Type B pancreatic cell (in vitro differentiated cells): Measurements from ENCODE around the gene BGN. TPM values are rescaled to one million over a fixed set of nuclear protein-coding genes. Genes with fewer than 3 reads are reported as not detected.

Experiments used
- DNase-seq: peaks from one replicate; pipeline ENCODE4 v3.0.0; 2021; ENCODE audit warnings: mixed read lengths; ENCODE audit not compliant: unreplicated experiment; ENCODE audit errors: extremely low spot score
- H3K27ac Mint-ChIP-seq: 2 replicates; pipeline ENCODE4 v1.8.0; 2021; ENCODE audit warnings: mild to moderate bottlenecking, mixed read lengths
- H3K27me3 Mint-ChIP-seq: 2 replicates; pipeline ENCODE4 v1.8.0; 2021; ENCODE audit warnings: mixed read lengths
- H3K36me3 Mint-ChIP-seq: 2 replicates; pipeline ENCODE4 v1.8.0; 2021; ENCODE audit warnings: mixed read lengths
- H3K4me1 Mint-ChIP-seq: one replicate; pipeline ENCODE4 v1.8.0; 2021; ENCODE audit warnings: mixed read lengths; ENCODE audit not compliant: unreplicated experiment
- H3K4me3 Mint-ChIP-seq: 2 replicates; pipeline ENCODE4 v1.8.0; 2021; ENCODE audit warnings: mild to moderate bottlenecking, mixed read lengths
- H3K9me3 Mint-ChIP-seq: 2 replicates; pipeline ENCODE4 v1.8.0; 2021; ENCODE audit warnings: mixed read lengths
- total RNA-seq: library from RNA; stranded (reverse); gene quantifications from 2 replicates; pipeline ENCODE4 v1.2.1, GENCODE V29; 2021; ENCODE audit warnings: low replicate concordance
- TF ChIP-seq, protein P1 (sequence below): fragments of 200-600 bp; sonication (generic); conservative IDR thresholded peaks from 2 replicates; pipeline ENCODE4 v1.5.0; 2021; ENCODE audit warnings: antibody characterized with exemption, mild to moderate bottlenecking

BGN gene
- total RNA-seq, 1 donor from 2014 or later: 29.6 TPM

DNA sequence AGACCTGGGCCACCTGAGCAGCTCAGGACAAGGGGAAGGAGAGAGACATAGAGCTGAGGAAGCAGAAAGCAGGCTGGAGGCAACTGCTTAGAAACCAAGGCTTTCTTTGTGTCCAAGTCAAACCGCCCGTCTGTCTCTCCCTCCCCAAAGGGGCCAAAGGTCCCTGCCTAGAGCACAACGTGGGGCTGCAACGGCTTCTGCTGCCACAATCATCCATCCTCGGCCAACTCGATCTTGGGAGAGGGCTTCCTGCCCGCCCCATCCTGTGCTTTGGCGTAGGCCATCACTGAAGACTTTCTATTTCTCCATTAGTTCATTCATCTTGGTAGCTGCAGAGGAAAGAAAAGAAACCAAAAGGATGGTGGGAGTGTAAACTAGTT is 47.2 kb upstream of the BGN start:
- TF ChIP-seq, protein P1, sequence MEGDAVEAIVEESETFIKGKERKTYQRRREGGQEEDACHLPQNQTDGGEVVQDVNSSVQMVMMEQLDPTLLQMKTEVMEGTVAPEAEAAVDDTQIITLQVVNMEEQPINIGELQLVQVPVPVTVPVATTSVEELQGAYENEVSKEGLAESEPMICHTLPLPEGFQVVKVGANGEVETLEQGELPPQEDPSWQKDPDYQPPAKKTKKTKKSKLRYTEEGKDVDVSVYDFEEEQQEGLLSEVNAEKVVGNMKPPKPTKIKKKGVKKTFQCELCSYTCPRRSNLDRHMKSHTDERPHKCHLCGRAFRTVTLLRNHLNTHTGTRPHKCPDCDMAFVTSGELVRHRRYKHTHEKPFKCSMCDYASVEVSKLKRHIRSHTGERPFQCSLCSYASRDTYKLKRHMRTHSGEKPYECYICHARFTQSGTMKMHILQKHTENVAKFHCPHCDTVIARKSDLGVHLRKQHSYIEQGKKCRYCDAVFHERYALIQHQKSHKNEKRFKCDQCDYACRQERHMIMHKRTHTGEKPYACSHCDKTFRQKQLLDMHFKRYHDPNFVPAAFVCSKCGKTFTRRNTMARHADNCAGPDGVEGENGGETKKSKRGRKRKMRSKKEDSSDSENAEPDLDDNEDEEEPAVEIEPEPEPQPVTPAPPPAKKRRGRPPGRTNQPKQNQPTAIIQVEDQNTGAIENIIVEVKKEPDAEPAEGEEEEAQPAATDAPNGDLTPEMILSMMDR: no peak
- peaks cover 4% of the 10 kb centered on the region for H3K36me3 Mint-ChIP-seq
- no peaks in the 10 kb centered on the region for H3K9me3 Mint-ChIP-seq
- H3K4me1 Mint-ChIP-seq: no peaks in the 10 kb centered on the region
- no peak overlapping the region for H3K4me3 Mint-ChIP-seq
- no peak for DNase-seq
- no peaks in the 10 kb centered on the region for H3K27me3 Mint-ChIP-seq
- H3K27ac Mint-ChIP-seq: no peak overlapping the region

DNA sequence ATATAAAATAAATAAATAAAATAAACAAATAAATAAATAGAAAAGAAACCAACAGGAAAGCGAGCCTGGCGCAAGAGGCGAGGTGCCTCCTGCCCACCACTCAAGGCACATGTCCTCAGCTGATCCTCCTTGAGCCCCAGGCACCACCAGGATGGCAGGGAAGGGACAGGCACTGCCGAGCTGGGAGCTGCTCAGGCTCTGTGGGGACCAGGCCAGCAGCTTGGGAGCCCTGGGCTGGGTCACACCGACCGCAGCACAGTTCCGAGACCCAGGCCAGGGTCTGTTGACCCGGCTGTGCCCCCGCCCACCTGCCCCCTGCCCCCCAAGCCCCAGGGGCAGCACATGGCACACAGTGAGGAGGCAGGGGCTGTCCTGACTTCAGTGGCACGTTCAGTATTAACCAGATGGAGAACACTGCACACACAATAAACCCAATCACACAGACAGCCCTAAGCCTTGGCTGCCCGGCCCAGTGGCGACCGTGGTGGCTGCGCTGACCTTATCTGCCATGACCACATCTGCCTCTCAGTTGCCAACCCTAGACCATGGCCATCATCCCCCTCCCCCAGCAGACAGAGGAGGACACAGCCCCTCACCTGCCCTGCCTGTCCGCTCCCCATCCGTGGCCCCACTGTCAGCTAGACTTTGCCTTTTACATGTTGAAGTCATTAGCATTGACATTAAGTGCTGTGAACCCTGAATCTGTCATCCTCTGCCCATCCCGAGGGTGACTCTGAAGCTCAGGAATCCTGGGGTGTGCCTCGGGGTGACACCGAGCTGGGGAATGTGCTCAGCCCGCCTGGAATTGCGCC is 46.0 kb upstream of the BGN start:
- Mint-ChIP-seq H3K9me3 (no peaks in the 10 kb centered on the region), H3K4me1 (no peaks in the 10 kb centered on the region), H3K27me3 (no peaks in the 10 kb centered on the region), H3K4me3 (no peak overlapping the region), H3K27ac (no peak overlapping the region), H3K36me3 (peaks cover 4% of the 10 kb centered on the region)
- DNase-seq: no peak
- TF ChIP-seq, protein P1: no peak

DNA sequence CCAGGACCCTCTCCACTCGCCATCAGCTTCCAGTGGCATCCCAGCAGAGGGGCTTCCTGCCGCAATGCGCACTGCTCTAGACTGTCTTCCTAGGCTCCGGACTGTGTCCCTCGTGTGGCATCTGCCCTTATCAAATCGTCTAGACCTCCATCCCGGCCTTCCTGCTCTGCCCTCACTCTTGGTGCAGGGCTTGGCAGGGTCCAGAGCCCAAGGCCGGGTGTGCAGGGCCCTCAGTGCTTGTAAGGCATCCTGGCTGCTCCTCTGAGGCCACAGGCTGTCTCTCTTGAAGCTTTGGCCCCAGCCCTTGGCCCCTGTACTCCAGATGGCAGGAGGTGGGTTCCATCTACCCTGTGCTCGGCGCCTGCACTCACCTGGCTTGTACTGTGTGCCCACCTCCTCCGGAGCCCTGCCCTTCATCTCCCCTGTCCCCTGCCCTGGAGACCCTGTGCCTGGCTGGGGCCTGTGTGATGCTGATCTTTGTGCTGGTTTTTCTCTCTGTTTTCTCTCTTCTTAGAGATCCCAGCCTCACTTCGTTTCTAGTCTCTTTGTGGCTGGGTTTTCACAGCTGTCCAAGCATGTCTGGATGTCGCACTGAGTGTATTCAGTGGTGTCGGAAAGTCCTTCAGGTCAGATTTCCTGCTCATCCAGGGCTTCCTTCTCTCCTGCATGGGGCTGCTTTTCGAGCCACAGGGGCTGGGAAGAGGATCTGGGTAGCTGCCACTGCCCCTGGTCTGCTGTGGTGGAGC is 45.2 kb upstream of the BGN start:
- TF ChIP-seq, protein P1: no peak
- DNase-seq: no peak
- H3K36me3 Mint-ChIP-seq: peaks cover 4% of the 10 kb centered on the region
- H3K27ac Mint-ChIP-seq: no peak overlapping the region
- H3K4me1 Mint-ChIP-seq: no peaks in the 10 kb centered on the region
- no peaks in the 10 kb centered on the region for H3K9me3 Mint-ChIP-seq
- no peak overlapping the region for H3K4me3 Mint-ChIP-seq
- no peaks in the 10 kb centered on the region for H3K27me3 Mint-ChIP-seq

DNA sequence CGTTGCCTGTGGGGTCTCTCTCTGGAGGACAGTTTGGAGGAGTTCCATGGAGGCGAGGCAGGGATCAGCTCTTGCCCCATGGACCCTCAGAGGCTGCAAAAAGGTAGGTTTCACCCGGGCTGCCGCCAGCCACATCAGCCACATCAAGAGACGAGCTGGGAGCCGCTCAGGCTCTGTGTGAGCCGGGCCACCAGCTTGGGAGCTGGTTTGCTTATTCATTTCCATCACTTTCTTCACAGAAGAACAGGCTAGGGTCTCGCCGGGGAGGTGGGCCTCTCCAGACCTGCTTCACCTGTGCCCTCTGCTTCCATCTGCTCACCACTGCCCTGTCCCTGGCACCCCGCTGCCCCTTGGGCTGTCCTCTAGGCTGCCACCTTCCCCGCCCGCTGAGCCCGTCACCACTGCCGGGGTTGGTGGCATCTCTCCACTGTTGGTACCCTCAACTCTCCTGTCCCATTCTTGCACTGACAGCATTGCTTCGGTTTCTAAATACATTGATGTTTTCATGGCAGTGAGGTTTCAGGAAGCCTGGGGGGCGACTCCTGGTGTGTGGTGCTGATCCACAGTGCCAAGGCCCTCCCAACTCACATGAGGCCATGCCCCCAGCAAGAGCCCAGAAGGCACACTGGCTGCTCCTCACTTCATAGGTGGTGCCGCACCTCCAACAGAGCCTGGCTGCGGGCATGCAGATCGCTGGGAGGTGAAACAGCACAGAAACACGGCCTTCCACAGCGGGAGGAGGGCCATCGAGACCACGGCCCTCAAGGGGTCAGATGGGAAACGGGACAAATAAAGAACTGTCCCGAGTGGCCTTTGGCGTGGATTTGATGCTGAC is 44.4 kb upstream of the BGN start:
- no peaks in the 10 kb centered on the region for H3K4me1 Mint-ChIP-seq
- TF ChIP-seq, protein P1: no peak
- no peak for DNase-seq
- peaks cover 4% of the 10 kb centered on the region for H3K36me3 Mint-ChIP-seq
- H3K9me3 Mint-ChIP-seq: no peaks in the 10 kb centered on the region
- H3K27ac Mint-ChIP-seq: no peak overlapping the region
- H3K4me3 Mint-ChIP-seq: no peak overlapping the region
- no peaks in the 10 kb centered on the region for H3K27me3 Mint-ChIP-seq

DNA sequence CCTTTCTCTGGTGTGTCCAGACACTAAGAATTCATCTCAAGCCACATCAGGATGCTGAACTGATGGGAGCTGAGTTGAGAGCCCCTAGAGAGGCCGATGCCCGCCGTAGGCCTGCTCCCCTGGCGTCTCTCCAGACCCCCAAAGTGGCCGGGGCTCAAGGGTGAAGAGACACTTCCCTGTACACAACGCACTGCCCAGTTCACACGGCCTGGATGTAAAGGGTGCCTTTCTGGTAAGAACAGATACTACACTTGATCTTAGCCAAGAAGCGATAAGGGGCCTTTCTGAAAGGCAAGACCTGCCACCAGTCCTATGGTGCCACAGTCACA is 43.9 kb upstream of the BGN start:
- no peak for DNase-seq
- Mint-ChIP-seq H3K9me3 (no peaks in the 10 kb centered on the region), H3K4me3 (no peak overlapping the region), H3K27me3 (no peaks in the 10 kb centered on the region), H3K4me1 (no peaks in the 10 kb centered on the region), H3K36me3 (peaks cover 4% of the 10 kb centered on the region), H3K27ac (no peak overlapping the region)
- TF ChIP-seq, protein P1: no peak
